A673 (cell line): ENCODE results near the gene BET1.

Experiments used
- CTCF ChIP-seq: fragments of 300-800, 200-600 bp; sonication (generic); conservative IDR thresholded peaks from 2 replicates; pipeline ENCODE4 v1.5.1; 2017; ENCODE audit warnings: low read depth, mild to moderate bottlenecking, antibody characterized with exemption, low read length, moderate library complexity, mixed read lengths
- EZH2 ChIP-seq: fragments of 200-600 bp; sonication (generic); IDR thresholded peaks from 2 replicates; pipeline ENCODE4 v1.6.1; 2017; ENCODE audit warnings: borderline replicate concordance, low read depth, mild to moderate bottlenecking, mixed read lengths, antibody characterized with exemption, low read length; ENCODE audit not compliant: poor library complexity, severe bottlenecking

DNA sequence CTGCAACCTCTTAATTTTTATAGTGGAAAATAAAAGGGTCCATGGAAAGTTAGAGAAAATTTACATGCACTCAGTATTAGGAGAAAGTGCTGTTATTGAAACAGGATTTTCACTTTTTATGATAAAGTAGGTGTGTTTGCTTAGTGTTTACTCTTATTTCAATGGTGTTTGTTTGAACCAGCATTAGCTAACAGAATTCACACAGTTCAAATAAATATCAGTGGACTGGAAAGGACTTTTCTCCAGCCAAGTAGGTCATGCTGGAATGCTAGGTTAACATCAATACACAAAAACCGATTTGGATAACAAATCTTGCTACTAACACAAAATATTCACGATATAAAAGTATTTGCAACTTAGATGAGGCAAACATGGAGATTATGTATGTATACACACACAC, 49.4 kb upstream of the BET1 start:
- TF ChIP-seq CTCF, result no peak
- no peak for TF ChIP-seq EZH2
